Upper lobe of right lung (tissue), 1 donor: ENCODE measurements around the gene SCN1B. TPM values are rescaled to one million over a fixed set of nuclear protein-coding genes. Genes with fewer than 3 reads are reported as not detected.

Experiments
- ATAC-seq: fragments of 200-7000 bp; cut with Tn5 transposase; one replicate; pipeline ENCODE4 v1.9.1; 2020; ENCODE audit warnings: mild to moderate bottlenecking, moderate library complexity
- DNase-seq: peaks from one replicate; pipeline ENCODE4 v3.0.0-alpha.2; 2020
- H3K27ac ChIP-seq: fragments of 200-600 bp; one replicate; pipeline ENCODE4 v1.8.0; 2022
- H3K27me3 ChIP-seq: fragments of 200-600 bp; one replicate; pipeline ENCODE4 v1.8.0; 2022; ENCODE audit warnings: mild to moderate bottlenecking
- H3K36me3 ChIP-seq: fragments of 200-600 bp; one replicate; pipeline ENCODE4 v1.8.0; 2022
- H3K4me1 ChIP-seq: fragments of 200-600 bp; one replicate; pipeline ENCODE4 v1.8.0; 2022
- H3K4me3 ChIP-seq: fragments of 200-600 bp; one replicate; pipeline ENCODE4 v1.8.0; 2022; ENCODE audit warnings: mild to moderate bottlenecking
- H3K9me3 ChIP-seq: fragments of 200-600 bp; one replicate; pipeline ENCODE4 v1.8.0; 2022
- intact Hi-C: fragments of 100-400 bp; cut with DNase I; formaldehyde crosslinking; loops from one replicate; pipeline ENCODE4 v1.11.0; 2022
- total RNA-seq: library from RNA; stranded (reverse); fragmentation: NEBNext Ultra II Directional; extraction: Animal tissue kit (Norgen Biotek cat#: 25700); gene quantifications from one replicate; pipeline ENCODE4 v1.2.1, GENCODE V29; 2021
- TF ChIP-seq, protein P1 (sequence below): fragments of 200-600 bp; IDR thresholded peaks from one replicate; pipeline ENCODE4 v1.8.0; 2022; ENCODE audit warnings: antibody characterized with exemption
- donor health status: DM: no; HTN: yes; CAD: no; lungs with severe emphysema.

Gene SCN1B
- total RNA-seq, 1 donor from 2014 or later, result 8.7 TPM

DNA sequence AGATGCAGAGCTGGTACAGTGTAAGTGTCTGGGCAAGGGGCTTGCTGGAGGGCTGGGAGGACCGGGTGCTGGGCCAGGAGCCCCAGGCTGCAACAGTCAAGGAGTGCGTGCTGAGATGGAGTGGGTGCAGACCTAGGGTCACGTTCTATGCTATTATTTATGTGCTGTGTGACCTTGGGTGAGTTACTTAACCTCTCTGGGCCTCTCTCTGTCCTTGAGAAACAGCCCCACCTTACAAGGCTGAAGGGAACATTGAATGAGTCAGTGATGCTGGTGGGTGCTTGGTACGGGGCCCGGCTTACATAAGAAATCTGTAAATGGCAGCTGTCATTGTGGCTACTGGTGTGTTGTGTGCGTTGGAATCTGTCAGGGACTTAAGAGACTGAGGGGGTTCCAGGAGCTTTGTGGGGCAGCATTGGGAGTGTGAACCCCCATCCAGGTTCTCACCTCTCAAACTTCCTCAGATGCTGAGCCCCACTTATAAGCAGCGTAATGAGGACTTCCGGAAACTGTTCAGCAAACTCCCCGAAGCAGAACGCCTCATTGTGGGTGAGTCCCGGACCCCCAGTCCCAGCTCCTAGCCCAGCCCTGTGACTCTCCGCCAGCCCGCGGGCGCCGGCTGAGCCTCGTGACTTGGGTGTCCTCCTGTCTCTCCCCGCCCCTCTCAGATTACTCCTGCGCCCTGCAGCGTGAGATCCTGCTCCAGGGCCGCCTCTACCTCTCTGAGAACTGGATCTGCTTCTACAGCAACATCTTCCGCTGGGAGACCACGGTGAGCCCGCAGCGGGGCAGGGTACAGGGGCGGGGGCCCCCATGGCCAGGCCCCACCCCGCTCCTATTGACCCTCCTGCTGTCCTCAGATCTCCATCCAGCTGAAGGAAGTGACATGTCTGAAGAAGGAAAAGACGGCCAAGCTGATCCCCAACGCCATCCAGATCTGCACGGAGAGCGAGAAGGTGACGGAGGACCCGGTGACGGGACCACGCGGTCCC, 20.6 kb upstream of the SCN1B start:
- DNase-seq (no peak), ATAC-seq (no peak)
- TF ChIP-seq, protein P1, sequence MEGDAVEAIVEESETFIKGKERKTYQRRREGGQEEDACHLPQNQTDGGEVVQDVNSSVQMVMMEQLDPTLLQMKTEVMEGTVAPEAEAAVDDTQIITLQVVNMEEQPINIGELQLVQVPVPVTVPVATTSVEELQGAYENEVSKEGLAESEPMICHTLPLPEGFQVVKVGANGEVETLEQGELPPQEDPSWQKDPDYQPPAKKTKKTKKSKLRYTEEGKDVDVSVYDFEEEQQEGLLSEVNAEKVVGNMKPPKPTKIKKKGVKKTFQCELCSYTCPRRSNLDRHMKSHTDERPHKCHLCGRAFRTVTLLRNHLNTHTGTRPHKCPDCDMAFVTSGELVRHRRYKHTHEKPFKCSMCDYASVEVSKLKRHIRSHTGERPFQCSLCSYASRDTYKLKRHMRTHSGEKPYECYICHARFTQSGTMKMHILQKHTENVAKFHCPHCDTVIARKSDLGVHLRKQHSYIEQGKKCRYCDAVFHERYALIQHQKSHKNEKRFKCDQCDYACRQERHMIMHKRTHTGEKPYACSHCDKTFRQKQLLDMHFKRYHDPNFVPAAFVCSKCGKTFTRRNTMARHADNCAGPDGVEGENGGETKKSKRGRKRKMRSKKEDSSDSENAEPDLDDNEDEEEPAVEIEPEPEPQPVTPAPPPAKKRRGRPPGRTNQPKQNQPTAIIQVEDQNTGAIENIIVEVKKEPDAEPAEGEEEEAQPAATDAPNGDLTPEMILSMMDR, result no peak
- H3K27me3 ChIP-seq, result no peaks in the 10 kb centered on the region
- H3K9me3 ChIP-seq, result no peaks in the 10 kb centered on the region
- intact Hi-C loops, result loop anchor here (5.0 kb wide), 1 partner anchor 37 kb away; no protein-coding TSS in a partner anchor
- peaks cover 71% of the 10 kb centered on the region for H3K4me1 ChIP-seq
- H3K27ac ChIP-seq, result peak overlapping the region; percentile 66
- H3K36me3 ChIP-seq, result peaks cover 52% of the 10 kb centered on the region
- no peak overlapping the region for H3K4me3 ChIP-seq

DNA sequence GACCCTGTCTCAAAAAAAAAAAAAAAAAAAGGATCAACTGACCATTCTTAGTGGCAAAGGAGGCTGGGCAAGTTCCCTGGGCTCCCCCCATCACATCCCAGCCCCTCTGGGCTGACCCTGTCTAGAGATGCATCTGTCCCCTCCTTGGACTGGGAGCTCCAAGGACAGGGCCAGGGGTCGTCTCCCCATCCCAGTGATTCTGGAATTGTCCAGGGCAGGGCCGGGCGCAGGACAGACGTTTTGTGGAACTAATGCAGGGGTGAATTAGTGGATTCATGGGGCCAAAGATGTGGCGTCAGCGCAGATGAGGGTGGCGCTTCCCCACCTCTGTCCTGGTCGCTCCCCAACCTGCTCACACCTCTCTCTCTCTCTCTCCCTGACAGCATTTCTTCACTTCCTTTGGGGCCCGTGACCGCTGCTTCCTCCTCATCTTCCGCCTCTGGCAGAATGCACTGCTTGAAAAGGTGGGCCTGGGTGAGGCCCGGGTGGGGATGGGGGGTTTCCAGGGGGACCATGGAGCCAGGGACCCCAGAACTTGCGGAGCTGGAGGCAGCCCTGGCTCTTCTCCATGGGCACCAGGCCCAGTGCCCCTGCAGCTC, 19.1 kb upstream of the SCN1B start:
- Histone ChIP-seq H3K27me3 (no peaks in the 10 kb centered on the region), H3K4me3 (no peak overlapping the region), H3K36me3 (peaks cover 57% of the 10 kb centered on the region), H3K9me3 (no peaks in the 10 kb centered on the region), H3K27ac (peak overlapping the region; percentile 36), H3K4me1 (peaks cover 61% of the 10 kb centered on the region)
- intact Hi-C loops, result loop anchor here (5.0 kb wide), 1 partner anchor 39 kb away; no protein-coding TSS in a partner anchor
- TF ChIP-seq, protein P1, result no peak
- no peak for DNase-seq
- ATAC-seq, result no peak

DNA sequence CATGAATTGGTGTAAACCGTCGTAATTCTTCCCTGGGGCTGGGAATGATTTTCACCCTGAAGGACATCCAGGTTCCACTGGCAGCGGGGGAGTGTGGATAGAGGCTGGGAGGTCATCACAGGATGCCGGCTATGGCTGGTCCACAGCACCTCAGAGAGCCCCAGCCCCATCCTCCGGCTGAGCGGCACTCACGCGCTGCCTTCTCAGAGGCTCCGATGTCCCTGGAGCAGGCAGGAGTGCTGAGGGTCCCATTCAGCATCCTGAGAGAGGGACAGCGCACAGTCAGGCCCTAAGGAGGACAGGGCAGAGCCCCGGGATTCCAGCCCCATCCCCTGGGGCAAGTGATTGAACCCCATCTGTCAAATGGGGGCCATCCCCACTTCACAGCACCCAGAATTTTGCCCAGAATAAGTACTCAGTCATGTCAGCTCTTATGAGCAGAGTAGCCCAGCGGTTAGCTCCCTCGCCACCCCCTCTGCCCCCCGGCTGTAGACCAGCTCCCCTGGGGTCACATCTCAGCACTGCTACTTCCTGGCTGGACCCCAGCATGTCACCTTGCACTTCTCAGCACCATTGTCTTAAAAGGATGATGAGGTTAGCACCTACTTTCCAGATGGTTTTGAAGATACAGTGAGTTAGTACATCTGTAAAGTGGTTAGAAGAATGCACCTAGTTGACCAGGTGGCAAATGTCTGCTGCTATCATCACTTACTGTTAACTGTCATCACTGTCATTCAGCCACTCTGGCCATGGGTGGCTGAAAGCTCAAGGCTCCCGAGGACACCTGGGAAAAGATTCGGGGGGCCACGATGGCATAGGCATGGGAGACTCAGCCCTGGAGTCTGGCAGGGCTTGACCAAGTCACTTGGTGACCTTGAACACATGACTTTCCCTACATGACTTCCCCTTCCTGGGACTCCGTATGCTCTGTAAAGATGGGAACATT, 18.3 kb upstream of the SCN1B start:
- H3K4me1 ChIP-seq, result peaks cover 54% of the 10 kb centered on the region
- ATAC-seq, result no peak

DNA sequence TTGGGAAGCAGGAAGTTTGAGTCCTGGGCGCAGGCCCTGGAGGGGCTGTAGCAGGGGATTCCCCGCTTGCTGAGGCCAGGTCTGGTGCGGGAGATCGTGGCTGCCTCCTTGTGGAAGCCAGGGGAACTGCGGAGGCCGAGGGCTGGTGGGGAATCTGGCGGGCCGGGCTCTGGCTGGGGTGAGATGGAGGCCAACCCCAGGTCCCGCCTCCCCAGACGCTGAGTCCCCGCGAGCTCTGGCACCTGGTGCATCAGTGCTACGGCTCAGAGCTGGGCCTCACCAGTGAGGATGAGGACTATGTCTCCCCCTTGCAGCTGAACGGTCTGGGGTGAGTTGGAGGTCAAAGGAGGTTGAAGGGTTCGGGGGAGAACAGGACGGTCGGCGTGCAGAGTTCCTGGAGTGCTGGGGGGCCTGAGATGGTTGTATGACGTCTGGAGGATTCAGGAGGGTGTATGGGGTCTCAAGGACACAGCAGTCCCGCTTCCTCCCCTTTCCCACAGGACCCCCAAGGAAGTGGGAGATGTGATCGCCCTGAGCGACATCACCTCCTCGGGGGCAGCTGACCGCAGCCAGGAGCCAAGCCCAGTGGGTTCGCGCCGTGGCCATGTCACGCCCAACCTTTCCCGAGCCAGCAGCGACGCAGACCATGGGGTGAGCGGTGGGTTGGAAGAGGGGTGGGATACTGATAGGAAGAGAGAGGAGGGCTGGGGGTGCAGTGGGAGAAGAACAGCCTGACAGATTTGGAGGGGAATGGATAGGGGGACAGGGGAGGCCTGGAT, 17.0 kb upstream of the SCN1B start:
- Histone ChIP-seq H3K27me3 (no peaks in the 10 kb centered on the region), H3K4me3 (no peak overlapping the region), H3K4me1 (peaks cover 44% of the 10 kb centered on the region), H3K9me3 (no peaks in the 10 kb centered on the region), H3K27ac (peak overlapping the region; percentile 36), H3K36me3 (peaks cover 77% of the 10 kb centered on the region)
- intact Hi-C loops, result loop anchor here (5.0 kb wide), 1 partner anchor 41 kb away; no protein-coding TSS in a partner anchor
- DNase-seq, result peak; percentile 89
- TF ChIP-seq, protein P1, result peak; percentile 98
- ATAC-seq, result peak; percentile 87

More for the DNA sequence above, 18.3 kb upstream of the SCN1B start:
- peaks cover 65% of the 10 kb centered on the region for H3K36me3 ChIP-seq
- H3K4me3 ChIP-seq, result no peak overlapping the region
- TF ChIP-seq, protein P1, result no peak
- intact Hi-C loops, result loop anchor here (5.0 kb wide), 1 partner anchor 40 kb away; no protein-coding TSS in a partner anchor
- no peaks in the 10 kb centered on the region for H3K9me3 ChIP-seq
- DNase-seq, result no peak
- H3K27ac ChIP-seq, result peak overlapping the region; percentile 36
- no peaks in the 10 kb centered on the region for H3K27me3 ChIP-seq
